Measurements from ENCODE around the gene ZNF232. TPM values are rescaled to one million over a fixed set of nuclear protein-coding genes. Genes with fewer than 3 reads are reported as not detected.
"Not testable (repeated sequence)": the region's sequence is repeated elsewhere in the genome, so short reads cannot be mapped to it uniquely, and the experiment has no call there.

Gene ZNF232
- total and polyA plus RNA-seq, 2 of the 13 experiments (the other 11 are each of a cell fraction or from before 2014, with no cell fraction given): 7.8 to 28.7 TPM

- CTCF ChIA-PET (ENCODE audit: low intra/inter-chr PET ratio, low total read pairs); intact Hi-C loops (cut with micrococcal nuclease; ENCODE audit: unreplicated experiment); in situ Hi-C loops (cut with HindIII; ENCODE audit: extremely low pct_ligation_motif_present, low pct_unique_long_range_greater_than_20kb); POLR2A ChIA-PET; H3K27ac ChIP-seq (ENCODE audit: extremely low read length, insufficient read depth, low read length); H3K4me2 ChIP-seq (ENCODE audit: low read depth, low read length); H4K20me1 ChIP-seq (ENCODE audit: insufficient read depth, low read length); H3K4me3 ChIP-seq (replicated peaks in 1 of 3; ENCODE audit: insufficient read depth in 1 of 3, low read depth in 2 of 3, low read length in 3 of 3); H3K9ac ChIP-seq (ENCODE audit: insufficient read depth, low read depth, low read length); H3K36me3 ChIP-seq (replicated peaks in 1 of 2; ENCODE audit: control insufficient read depth in 1 of 2, insufficient read depth in 2 of 2, low read length in 2 of 2); H3K79me2 ChIP-seq (ENCODE audit: insufficient read depth, low read length); H3K9me3 ChIP-seq (ENCODE audit: low read length); DNase-seq (ENCODE audit: low spot score); H2AFZ ChIP-seq (ENCODE audit: low read length); BruUV-seq (replicated peaks); ATAC-seq; FAIRE-seq: not testable (repeated sequence)
- Histone ChIP-seq H3K4me1 (ENCODE audit: insufficient read depth, low read length) (peaks cover 20% of the 10 kb centered on the region), H3K27me3 (ENCODE audit: control insufficient read depth in 1 of 2, insufficient read depth in 2 of 2, low read length in 2 of 2) (peaks cover 2 to 24% of the 10 kb centered on the region in 2 experiments; a peak in 4 of 5 replicates)
- WGBS (ENCODE audit: low lambda C conversion rate): 37% methylated on average over 11 of the region's 11 CpGs
These were observed 22.9 kb upstream of the ZNF232 start for GRCh38 chr17:5134571-5134970.

- H3K9ac ChIP-seq (ENCODE audit: insufficient read depth, low read depth, low read length); H2AFZ ChIP-seq (ENCODE audit: low read length); H3K27ac ChIP-seq (ENCODE audit: extremely low read length, insufficient read depth, low read length); H3K4me2 ChIP-seq (ENCODE audit: low read depth, low read length); FAIRE-seq; POLR2A ChIA-PET; H3K4me3 ChIP-seq (replicated peaks in 1 of 3; ENCODE audit: insufficient read depth in 1 of 3, low read depth in 2 of 3, low read length in 3 of 3); CTCF ChIA-PET (ENCODE audit: low intra/inter-chr PET ratio, low total read pairs); H4K20me1 ChIP-seq (ENCODE audit: insufficient read depth, low read length); H3K9me3 ChIP-seq (ENCODE audit: low read length); H3K36me3 ChIP-seq (replicated peaks in 1 of 2; ENCODE audit: control insufficient read depth in 1 of 2, insufficient read depth in 2 of 2, low read length in 2 of 2); ATAC-seq; in situ Hi-C loops (cut with HindIII; ENCODE audit: extremely low pct_ligation_motif_present, low pct_unique_long_range_greater_than_20kb); BruUV-seq (replicated peaks); H3K79me2 ChIP-seq (ENCODE audit: insufficient read depth, low read length); intact Hi-C loops (cut with micrococcal nuclease; ENCODE audit: unreplicated experiment); DNase-seq (ENCODE audit: low spot score): not testable (repeated sequence)
- WGBS (ENCODE audit: low lambda C conversion rate): 25% methylated on average over 8 of the region's 8 CpGs
- peaks cover 20% of the 10 kb centered on the region for H3K4me1 ChIP-seq (ENCODE audit: insufficient read depth, low read length)
- H3K27me3 ChIP-seq (ENCODE audit: control insufficient read depth in 1 of 2, insufficient read depth in 2 of 2, low read length in 2 of 2): peaks cover 2 to 24% of the 10 kb centered on the region in 2 experiments; a peak in 4 of 5 replicates
These were observed 22.3 kb upstream of the ZNF232 start for GRCh38 chr17:5133961-5134360.

GRCh38 chr17:5133311-5133710 lies 21.6 kb upstream of the ZNF232 start:
- Histone ChIP-seq H3K27ac (ENCODE audit: extremely low read length, insufficient read depth, low read length) (no peak overlapping the region), H3K4me3 (replicated peaks in 1 of 3; ENCODE audit: insufficient read depth in 1 of 3, low read depth in 2 of 3, low read length in 3 of 3) (no peak overlapping the region), H2AFZ (ENCODE audit: low read length) (no peak overlapping the region), H3K9ac (ENCODE audit: insufficient read depth, low read depth, low read length) (no peak overlapping the region), H3K36me3 (replicated peaks in 1 of 2; ENCODE audit: control insufficient read depth in 1 of 2, insufficient read depth in 2 of 2, low read length in 2 of 2) (no peaks in the 10 kb centered on the region), H4K20me1 (ENCODE audit: insufficient read depth, low read length) (no peaks in the 10 kb centered on the region), H3K9me3 (ENCODE audit: low read length) (no peaks in the 10 kb centered on the region), H3K27me3 (ENCODE audit: control insufficient read depth in 1 of 2, insufficient read depth in 2 of 2, low read length in 2 of 2) (peaks cover 2 to 24% of the 10 kb centered on the region in 2 experiments; a peak in 4 of 5 replicates), H3K4me1 (ENCODE audit: insufficient read depth, low read length) (peaks cover 20% of the 10 kb centered on the region), H3K79me2 (ENCODE audit: insufficient read depth, low read length) (no peaks in the 10 kb centered on the region), H3K4me2 (ENCODE audit: low read depth, low read length) (no peak overlapping the region)
- CTCF ChIA-PET (ENCODE audit: low intra/inter-chr PET ratio, low total read pairs): no interaction called here
- WGBS (ENCODE audit: low lambda C conversion rate): 32% methylated on average over 7 of the region's 8 CpGs
- in situ Hi-C loops (cut with HindIII; ENCODE audit: extremely low pct_ligation_motif_present, low pct_unique_long_range_greater_than_20kb): no loop called here
- DNase-seq (ENCODE audit: low spot score): no peak
- no peak for ATAC-seq
- intact Hi-C loops (cut with micrococcal nuclease; ENCODE audit: unreplicated experiment): no loop called here
- no TSS peak for BruUV-seq (replicated peaks)
- no peak for FAIRE-seq
- POLR2A ChIA-PET: interaction anchor here (0.5 kb wide), 1 partner anchor 576 kb away, joined by 3 read pairs; no protein-coding TSS in a partner anchor
- TF ChIP-seq USF2 (IDR thresholded peaks at IDR 0.05; ENCODE audit: low read depth, low read length) (no peak), USF2 (CRISPR knock-in tag; IDR thresholded peaks at IDR 0.05; ENCODE audit: borderline replicate concordance) (no peak), ZNF839 (CRISPR knock-in tag; IDR thresholded peaks at IDR 0.05; ENCODE audit: borderline replicate concordance) (no peak), ZBTB44 (CRISPR knock-in tag; IDR thresholded peaks at IDR 0.05) (no peak)
